Measurements from ENCODE around the gene PRR9.

Gene PRR9

GRCh38 chr1:153265457-153265856 is 48.1 kb downstream of the PRR9 start:
- no peak for DNase-seq (ENCODE audit: low read depth)
